A673 (cell line): ENCODE results near the gene FLVCR2. TPM values are rescaled to one million over a fixed set of nuclear protein-coding genes. Genes with fewer than 3 reads are reported as not detected.

Experiments
- BruUV-seq: library from RNA; stranded (reverse); fragments of 400-500 nt; replicated peaks from 2 replicates; lab custom pipeline; 2021; lab: Mats Ljungman, UMichigan
- CTCF ChIA-PET: fragments of 300-600 bp; sonication (Branson Sonifier 250); formaldehyde crosslinking; loops from one replicate; lab custom pipeline; 2022; ENCODE audit warnings: antibody characterized with exemption; lab: Charles Lee
- POLR2A ChIA-PET: fragments of 300-600 bp; sonication (Branson Sonifier 250); formaldehyde crosslinking; loops from one replicate; lab custom pipeline; 2022; ENCODE audit warnings: antibody characterized with exemption; ENCODE audit not compliant: low non-redundant PET; lab: Charles Lee
- DNase-seq: peaks from one replicate; pipeline ENCODE4 v3.0.0-alpha.2; 2015; ENCODE audit warnings: low spot score
- H3K27ac ChIP-seq: fragments of 200-600 bp; sonication (generic); 2 replicates; pipeline ENCODE4 v1.5.1; 2016; ENCODE audit warnings: mixed run types, low read depth, mild to moderate bottlenecking, mixed read lengths, antibody characterized with exemption, low read length; ENCODE audit not compliant: poor library complexity, severe bottlenecking
- H3K27me3 ChIP-seq: fragments of 200-600 bp; sonication (generic); replicated peaks from 2 replicates; pipeline ENCODE4 v1.6.1; 2017; ENCODE audit warnings: mixed run types, low read depth, mild to moderate bottlenecking, mixed read lengths, antibody characterized with exemption, low read length; ENCODE audit not compliant: insufficient read depth, poor library complexity
- H3K36me3 ChIP-seq: fragments of 200-600 bp; sonication (generic); 2 replicates; pipeline ENCODE4 v1.6.1; 2016; ENCODE audit warnings: mixed run types, mild to moderate bottlenecking, mixed read lengths, antibody characterized with exemption, low read length; ENCODE audit not compliant: insufficient read depth, poor library complexity, severe bottlenecking
- H3K4me1 ChIP-seq: fragments of 200-600 bp; sonication (generic); 2 replicates; pipeline ENCODE4 v1.6.1; 2017; ENCODE audit warnings: mixed run types, mild to moderate bottlenecking, mixed read lengths, antibody characterized with exemption, low read length; ENCODE audit not compliant: insufficient read depth, poor library complexity, severe bottlenecking
- H3K4me3 ChIP-seq: fragments of 200-600 bp; sonication (generic); 2 replicates; pipeline ENCODE4 v1.5.1; 2016; ENCODE audit warnings: low read depth, mixed run types, mild to moderate bottlenecking, mixed read lengths, low read length; ENCODE audit not compliant: poor library complexity, severe bottlenecking
- H3K9me3 ChIP-seq: fragments of 200-600 bp; sonication (generic); 2 replicates; pipeline ENCODE4 v1.6.1; 2016; ENCODE audit warnings: mixed run types, low read depth, mild to moderate bottlenecking, mixed read lengths, antibody characterized with exemption, low read length; ENCODE audit not compliant: poor library complexity, severe bottlenecking
- EZH2 ChIP-seq: fragments of 200-600 bp; sonication (generic); IDR thresholded peaks from 2 replicates; pipeline ENCODE4 v1.6.1; 2017; ENCODE audit warnings: borderline replicate concordance, low read depth, mild to moderate bottlenecking, mixed read lengths, antibody characterized with exemption, low read length; ENCODE audit not compliant: poor library complexity, severe bottlenecking
- intact Hi-C: fragments of 100-400 bp; cut with micrococcal nuclease; formaldehyde crosslinking; loops from one replicate; pipeline ENCODE4 v1.10.0; 2022; ENCODE audit not compliant: unreplicated experiment
- total RNA-seq: library from RNA; stranded (reverse); gene quantifications from 2 replicates; pipeline ENCODE4 v1.2.3, GENCODE V29; 2021
- TF ChIP-seq, protein P1 (sequence below): fragments of 300-800, 200-600 bp; sonication (generic); conservative IDR thresholded peaks from 2 replicates; pipeline ENCODE4 v1.5.1; 2017; ENCODE audit warnings: low read depth, mild to moderate bottlenecking, antibody characterized with exemption, low read length, moderate library complexity, mixed read lengths

FLVCR2 gene
- total RNA-seq, 1 experiment from 2014 or later: 3.5 TPM

- no peak for DNase-seq
- peaks cover 8% of the 10 kb centered on the region for H3K27me3 ChIP-seq
- H3K4me1 ChIP-seq: no peaks in the 10 kb centered on the region
- H3K4me3 ChIP-seq: no peak overlapping the region
- ChIA-PET CTCF (interaction anchor here (0.6 kb wide), 1 partner anchor 36 kb away, joined by 6 read pairs; no protein-coding TSS in a partner anchor), POLR2A (no interaction called here)
- BruUV-seq: no TSS peak
- TF ChIP-seq, protein P1, sequence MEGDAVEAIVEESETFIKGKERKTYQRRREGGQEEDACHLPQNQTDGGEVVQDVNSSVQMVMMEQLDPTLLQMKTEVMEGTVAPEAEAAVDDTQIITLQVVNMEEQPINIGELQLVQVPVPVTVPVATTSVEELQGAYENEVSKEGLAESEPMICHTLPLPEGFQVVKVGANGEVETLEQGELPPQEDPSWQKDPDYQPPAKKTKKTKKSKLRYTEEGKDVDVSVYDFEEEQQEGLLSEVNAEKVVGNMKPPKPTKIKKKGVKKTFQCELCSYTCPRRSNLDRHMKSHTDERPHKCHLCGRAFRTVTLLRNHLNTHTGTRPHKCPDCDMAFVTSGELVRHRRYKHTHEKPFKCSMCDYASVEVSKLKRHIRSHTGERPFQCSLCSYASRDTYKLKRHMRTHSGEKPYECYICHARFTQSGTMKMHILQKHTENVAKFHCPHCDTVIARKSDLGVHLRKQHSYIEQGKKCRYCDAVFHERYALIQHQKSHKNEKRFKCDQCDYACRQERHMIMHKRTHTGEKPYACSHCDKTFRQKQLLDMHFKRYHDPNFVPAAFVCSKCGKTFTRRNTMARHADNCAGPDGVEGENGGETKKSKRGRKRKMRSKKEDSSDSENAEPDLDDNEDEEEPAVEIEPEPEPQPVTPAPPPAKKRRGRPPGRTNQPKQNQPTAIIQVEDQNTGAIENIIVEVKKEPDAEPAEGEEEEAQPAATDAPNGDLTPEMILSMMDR: no peak
- TF ChIP-seq EZH2: no peak
- no peak overlapping the region for H3K27ac ChIP-seq
- H3K36me3 ChIP-seq: no peaks in the 10 kb centered on the region
- intact Hi-C loops: no loop called here
- no peaks in the 10 kb centered on the region for H3K9me3 ChIP-seq
These were observed 24.6 kb upstream of the FLVCR2 start for GRCh38 chr14:75553761-75554364.

GRCh38 chr14:75554482-75554881 lies 23.9 kb upstream of the FLVCR2 start:
- Histone ChIP-seq H3K27ac (no peak overlapping the region), H3K9me3 (no peaks in the 10 kb centered on the region), H3K36me3 (no peaks in the 10 kb centered on the region), H3K4me1 (no peaks in the 10 kb centered on the region), H3K4me3 (no peak overlapping the region), H3K27me3 (peaks cover 8% of the 10 kb centered on the region)
- DNase-seq: no peak
- POLR2A ChIA-PET: no interaction called here
- no peak for TF ChIP-seq EZH2
- TF ChIP-seq, protein P1: no peak
- no TSS peak for BruUV-seq
- CTCF ChIA-PET: no interaction called here
- intact Hi-C loops: no loop called here

DNA sequence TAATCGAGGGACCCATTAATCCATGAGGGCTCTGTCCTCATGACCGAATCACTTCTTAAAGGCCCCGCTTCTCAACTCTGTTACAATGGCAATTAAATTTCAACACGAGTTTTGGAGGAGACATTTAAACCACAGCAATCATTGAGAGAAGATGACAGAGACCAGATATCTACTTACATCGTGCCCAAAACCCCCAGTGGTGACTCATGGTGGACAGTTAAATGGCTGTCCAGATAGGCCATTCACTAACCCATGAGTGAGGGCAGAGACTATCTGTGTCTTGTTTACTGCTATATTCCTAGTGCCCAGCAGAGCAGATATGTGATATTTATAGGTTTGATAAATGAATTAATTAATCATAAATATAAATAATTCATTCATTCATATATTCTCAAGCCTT lies 20.0 kb upstream of the FLVCR2 start:
- H3K9me3 ChIP-seq: no peaks in the 10 kb centered on the region
- H3K27me3 ChIP-seq: peaks cover under 1% of the 10 kb centered on the region
- BruUV-seq: no TSS peak
- ChIA-PET CTCF (no interaction called here), POLR2A (no interaction called here)
- no peak overlapping the region for H3K27ac ChIP-seq
- no peaks in the 10 kb centered on the region for H3K36me3 ChIP-seq
- no peaks in the 10 kb centered on the region for H3K4me1 ChIP-seq
- H3K4me3 ChIP-seq: no peak overlapping the region
- TF ChIP-seq, protein P1: no peak
- TF ChIP-seq EZH2: no peak
- intact Hi-C loops: no loop called here
- no peak for DNase-seq
